GM23338 (cell line): ENCODE results near the gene TP53. TPM values are rescaled to one million over a fixed set of nuclear protein-coding genes. Genes with fewer than 3 reads are reported as not detected.

ENCODE experiments used
- ATAC-seq: fragments of 200-7000 bp; cut with Tn5 transposase; 3 replicates; pipeline ENCODE4 v1.9.1; 2020
- DNase-seq: peaks from one replicate; pipeline ENCODE4 v3.0.0-alpha.2; 2015; ENCODE audit warnings: low spot score
- H2AFZ ChIP-seq: fragments of 200-600 bp; sonication (generic); 2 replicates; pipeline ENCODE4 v1.8.0; 2016; ENCODE audit warnings: antibody characterized with exemption, mild to moderate bottlenecking, moderate library complexity
- H3F3A ChIP-seq: fragments of 200-600 bp; sonication (generic); replicated peaks from 2 replicates; pipeline ENCODE4 v1.8.0; 2017; ENCODE audit warnings: antibody characterized with exemption, mixed run types, low read depth
- H3K27ac ChIP-seq: fragments of 200-600 bp; sonication (generic); 2 replicates; pipeline ENCODE4 v1.6.1; 2016; ENCODE audit warnings: low read depth
- H3K27me3 ChIP-seq: fragments of 200-600 bp; sonication (generic); 2 replicates; pipeline ENCODE4 v1.8.0; 2016; ENCODE audit warnings: mild to moderate bottlenecking, mixed run types, moderate library complexity; ENCODE audit not compliant: insufficient read depth
- H3K36me3 ChIP-seq: fragments of 200-600 bp; sonication (generic); 2 replicates; pipeline ENCODE4 v1.8.0; 2016; ENCODE audit warnings: mild to moderate bottlenecking; ENCODE audit not compliant: insufficient read depth
- H3K4me1 ChIP-seq: fragments of 200-600 bp; sonication (generic); 2 replicates; pipeline ENCODE4 v1.8.0; 2016; ENCODE audit warnings: mild to moderate bottlenecking, moderate library complexity; ENCODE audit not compliant: insufficient read depth
- H3K4me2 ChIP-seq: fragments of 200-600 bp; sonication (generic); 2 replicates; pipeline ENCODE4 v1.7.1; 2017; ENCODE audit warnings: mixed run types
- H3K4me3 ChIP-seq: fragments of 200-600 bp; sonication (generic); 2 replicates; pipeline ENCODE4 v1.6.1; 2016; ENCODE audit warnings: mixed run types
- H3K79me2 ChIP-seq: fragments of 200-600 bp; sonication (generic); replicated peaks from 2 replicates; pipeline ENCODE4 v1.8.0; 2017; ENCODE audit warnings: mild to moderate bottlenecking; ENCODE audit not compliant: insufficient read depth
- H3K9me2 ChIP-seq: fragments of 200-600 bp; sonication (generic); 2 replicates; pipeline ENCODE4 v1.8.0; 2017; ENCODE audit not compliant: insufficient read depth
- H4K20me1 ChIP-seq: fragments of 200-600 bp; sonication (generic); replicated peaks from 2 replicates; pipeline ENCODE4 v1.8.0; 2017; ENCODE audit warnings: mild to moderate bottlenecking; ENCODE audit not compliant: insufficient read depth
- H3K27ac Mint-ChIP-seq: 2 replicates; pipeline ENCODE4 v1.8.0; 2020; ENCODE audit warnings: inconsistent platforms, mild to moderate bottlenecking, moderate library complexity, mixed read lengths
- H3K27me3 Mint-ChIP-seq: 3 replicates; pipeline ENCODE4 v1.8.0; 2022; ENCODE audit warnings: low read depth, mild to moderate bottlenecking, moderate library complexity, mixed read lengths, inconsistent platforms; ENCODE audit not compliant: insufficient read depth, poor library complexity
- H3K36me3 Mint-ChIP-seq: 3 replicates; pipeline ENCODE4 v1.8.0; 2021; ENCODE audit warnings: low read depth, mild to moderate bottlenecking, inconsistent platforms, moderate library complexity, mixed read lengths
- H3K4me1 Mint-ChIP-seq: 3 replicates; pipeline ENCODE4 v1.8.0; 2020; ENCODE audit warnings: mild to moderate bottlenecking, inconsistent platforms, mixed read lengths
- H3K4me3 Mint-ChIP-seq: 3 replicates; pipeline ENCODE4 v1.8.0; 2021; ENCODE audit warnings: moderate library complexity, mild to moderate bottlenecking, inconsistent platforms, mixed read lengths
- H3K9me3 Mint-ChIP-seq: 3 replicates; pipeline ENCODE4 v1.8.0; 2020; ENCODE audit warnings: moderate library complexity, mild to moderate bottlenecking, inconsistent platforms, mixed read lengths
- CTCF ChIP-seq, 2 experiments: fragments of 200-600 bp in 1 of 2; sonication (generic) in 1 of 2; conservative IDR thresholded peaks; 2 replicates each; pipeline versions ENCODE4 v1.5.1 to v1.6.1; 2016 to 2017; ENCODE audit warnings: antibody characterized with exemption in 2 of 2, low read depth in 2 of 2, mild to moderate bottlenecking in 2 of 2, moderate library complexity in 1 of 2
- EZH2 ChIP-seq: fragments of 200-600 bp; sonication (generic); IDR thresholded peaks from one replicate; pipeline ENCODE4 v1.8.0; 2017; ENCODE audit warnings: antibody characterized with exemption, mild to moderate bottlenecking, low read depth; ENCODE audit not compliant: unreplicated experiment
- EZH2phosphoT487 ChIP-seq: fragments of 200-600 bp; sonication (generic); IDR thresholded peaks from one replicate; pipeline ENCODE4 v1.8.1; 2018; ENCODE audit warnings: antibody characterized with exemption; ENCODE audit not compliant: unreplicated experiment
- NANOG ChIP-seq: IDR thresholded peaks from 2 replicates; pipeline ENCODE4 v1.6.1; 2016; ENCODE audit warnings: antibody characterized with exemption, borderline replicate concordance
- REST ChIP-seq: IDR thresholded peaks from one replicate; pipeline ENCODE4 v1.6.1; 2018; ENCODE audit warnings: antibody characterized with exemption; ENCODE audit not compliant: unreplicated experiment
- STAT1 ChIP-seq: IDR thresholded peaks from one replicate; pipeline ENCODE4 v1.6.1; 2016; ENCODE audit warnings: antibody characterized with exemption; ENCODE audit not compliant: unreplicated experiment
- ZNF114 ChIP-seq: fragments of 250-450 bp; sonication (Bioruptor Pico); IDR thresholded peaks from 2 replicates; pipeline ENCODE4 v1.5.0; 2020; ENCODE audit warnings: mild to moderate bottlenecking, moderate library complexity
- ZNF331 ChIP-seq: fragments of 250-450 bp; sonication (Bioruptor Pico); IDR thresholded peaks from 2 replicates; pipeline ENCODE4 v1.5.0; 2020; ENCODE audit warnings: low read depth, mild to moderate bottlenecking, moderate library complexity
- ZNF462 ChIP-seq: fragments of 250-450 bp; sonication (Bioruptor Pico); IDR thresholded peaks from 2 replicates; pipeline ENCODE4 v1.5.0; 2020; ENCODE audit warnings: mild to moderate bottlenecking, moderate library complexity
- polyA plus RNA-seq: library from polyadenylated mRNA; unstranded; fragments of >200 nt; fragmentation: Nextera tagmentation; extraction: Ambion mirVana; gene quantifications from 2 replicates; pipeline ENCODE4 v1.2.1, GENCODE V29; 2016
- total RNA-seq: library from RNA; depleted of rRNA; stranded (reverse); fragments of >200 nt; shearing (Covaris generic); gene quantifications from 2 replicates; pipeline ENCODE4 v1.2.3, GENCODE V29; 2014

Gene TP53
- total and polyA plus RNA-seq, 2 experiments from 2014 or later = 119 to 154 TPM

GRCh38 chr17:7714721-7715594 is 27.7 kb upstream of the TP53 start:
- 0 out of 2 replicates have a peak, but pooled peaks cover 9% of the 10 kb centered on the region for H3F3A ChIP-seq
- no peak overlapping the region for H3K4me3 ChIP-seq
- H3K9me2 ChIP-seq = 0 out of 2 replicates have a peak, but pooled peaks cover 8% of the 10 kb centered on the region
- peaks cover 27% of the 10 kb centered on the region for H3K27me3 Mint-ChIP-seq
- H3K4me1 Mint-ChIP-seq = peaks cover 52% of the 10 kb centered on the region
- peaks cover 18% of the 10 kb centered on the region for H3K27me3 ChIP-seq
- no peaks in the 10 kb centered on the region; the same call in 2 of the 3 replicates for H3K9me3 Mint-ChIP-seq
- no peak overlapping the region for H3K4me3 Mint-ChIP-seq
- no peaks in the 10 kb centered on the region for H3K36me3 ChIP-seq
- 0 out of 3 replicates have a peak, but pooled peaks cover 4% of the 10 kb centered on the region for H3K36me3 Mint-ChIP-seq
- no peaks in the 10 kb centered on the region for H3K79me2 ChIP-seq
- H3K4me1 ChIP-seq = peaks cover 38% of the 10 kb centered on the region
- TF ChIP-seq REST = no peak
- TF ChIP-seq NANOG = no peak
- no peak for TF ChIP-seq EZH2
- TF ChIP-seq ZNF462 (CRISPR knock-in tag) = no peak
- TF ChIP-seq ZNF331 = no peak
- TF ChIP-seq STAT1 = no peak
- no peak for TF ChIP-seq EZH2phosphoT487
- TF ChIP-seq CTCF (conservative IDR thresholded peaks at IDR 0.05; ENCODE audit: low read depth in 2 of 2) = no peak
- no peak for TF ChIP-seq ZNF114
- 0 out of 2 replicates have a peak overlapping the region, but pooled peaks have one; percentile 38 for H3K27ac Mint-ChIP-seq
- no peak overlapping the region for H2AFZ ChIP-seq
- ATAC-seq = no peak
- DNase-seq = no peak
- H3K4me2 ChIP-seq = no peak overlapping the region
- no peak overlapping the region for H3K27ac ChIP-seq
- H4K20me1 ChIP-seq = no peaks in the 10 kb centered on the region
